ENCODE results near the gene ATP11A.

ATP11A gene

GRCh38 chr13:112803422-112803821 is 113.6 kb downstream of the ATP11A start:
- DNase-seq = no peak

- no peak for DNase-seq
Observed at GRCh38 chr13:112804374-112804773, 114.5 kb downstream of the ATP11A start.

GRCh38 chr13:112806739-112807652 is 117.2 kb downstream of the ATP11A start:
- no peak for DNase-seq

DNA sequence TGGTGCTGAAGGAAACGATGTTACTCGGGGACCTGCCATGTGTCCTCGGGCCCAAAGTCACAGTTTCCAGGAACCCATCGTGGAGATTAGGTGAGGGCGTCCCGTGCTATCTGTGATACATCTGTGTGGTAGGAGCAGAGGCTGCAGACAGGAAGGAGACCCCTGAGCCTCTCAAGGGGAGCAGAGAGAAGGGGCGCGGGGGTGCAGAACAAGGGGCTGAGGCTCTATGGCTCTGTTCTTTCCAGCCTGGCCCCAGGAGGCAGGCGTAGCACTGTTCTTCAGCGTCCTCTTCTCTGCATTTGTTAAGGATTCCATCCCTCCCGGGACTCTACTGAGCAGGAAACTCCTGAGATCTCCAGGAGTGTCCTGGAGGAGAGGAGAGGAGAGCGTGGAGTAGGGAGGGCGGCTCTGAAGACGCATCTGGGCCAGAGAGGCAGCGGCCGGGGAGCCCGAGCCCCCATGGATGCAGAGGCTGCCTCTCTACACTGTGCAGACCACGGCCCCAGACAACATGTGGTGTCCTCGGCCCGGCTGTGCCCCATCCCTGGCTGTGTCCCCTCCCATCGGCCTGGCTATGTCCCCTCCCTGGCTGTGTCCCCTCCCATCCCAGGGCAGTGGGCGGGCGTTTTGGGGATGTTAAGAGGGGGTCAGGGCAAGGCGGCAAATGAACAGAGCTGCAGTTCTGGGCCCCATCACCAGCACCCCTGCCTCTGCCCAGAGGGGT is 118.0 kb downstream of the ATP11A start:
- no peak for DNase-seq

DNA sequence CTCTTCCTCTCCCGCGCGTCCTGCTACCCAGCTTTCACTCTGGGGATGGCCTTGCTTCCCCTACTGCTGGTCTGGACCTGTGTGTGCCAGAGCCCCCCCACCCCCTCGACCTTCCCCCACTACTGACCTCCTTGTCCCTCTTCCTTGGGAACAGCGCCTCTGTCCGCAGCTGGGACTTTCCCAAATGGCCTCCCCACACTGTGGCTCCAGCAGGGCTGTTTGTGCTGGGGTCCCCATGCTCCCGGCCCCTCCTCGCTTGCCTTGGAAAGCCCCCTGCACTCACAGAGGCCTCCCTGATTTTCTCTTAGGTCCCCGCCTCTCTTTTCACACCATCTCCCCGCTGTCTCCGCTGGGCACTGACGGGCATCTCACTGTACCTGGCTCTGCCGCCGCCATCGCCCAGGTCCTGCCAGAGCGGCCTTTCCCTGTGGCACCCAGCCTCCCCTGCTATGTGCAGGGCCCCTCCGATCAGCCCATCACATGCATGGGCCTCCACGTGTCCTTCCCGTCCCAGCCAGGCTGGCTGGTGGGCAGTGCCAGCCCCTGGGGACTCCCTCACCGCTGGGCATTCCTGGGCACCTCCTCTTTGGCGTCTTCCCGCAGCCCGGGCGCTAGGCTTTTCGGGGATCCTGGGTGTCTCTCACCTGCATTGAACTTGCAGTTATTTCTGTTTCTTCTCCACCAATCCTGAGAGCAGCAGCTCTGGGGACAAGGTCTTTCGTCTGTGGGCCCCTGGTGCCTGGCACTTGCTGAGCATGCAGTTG is 118.7 kb downstream of the ATP11A start:
- DNase-seq = no peak

DNA sequence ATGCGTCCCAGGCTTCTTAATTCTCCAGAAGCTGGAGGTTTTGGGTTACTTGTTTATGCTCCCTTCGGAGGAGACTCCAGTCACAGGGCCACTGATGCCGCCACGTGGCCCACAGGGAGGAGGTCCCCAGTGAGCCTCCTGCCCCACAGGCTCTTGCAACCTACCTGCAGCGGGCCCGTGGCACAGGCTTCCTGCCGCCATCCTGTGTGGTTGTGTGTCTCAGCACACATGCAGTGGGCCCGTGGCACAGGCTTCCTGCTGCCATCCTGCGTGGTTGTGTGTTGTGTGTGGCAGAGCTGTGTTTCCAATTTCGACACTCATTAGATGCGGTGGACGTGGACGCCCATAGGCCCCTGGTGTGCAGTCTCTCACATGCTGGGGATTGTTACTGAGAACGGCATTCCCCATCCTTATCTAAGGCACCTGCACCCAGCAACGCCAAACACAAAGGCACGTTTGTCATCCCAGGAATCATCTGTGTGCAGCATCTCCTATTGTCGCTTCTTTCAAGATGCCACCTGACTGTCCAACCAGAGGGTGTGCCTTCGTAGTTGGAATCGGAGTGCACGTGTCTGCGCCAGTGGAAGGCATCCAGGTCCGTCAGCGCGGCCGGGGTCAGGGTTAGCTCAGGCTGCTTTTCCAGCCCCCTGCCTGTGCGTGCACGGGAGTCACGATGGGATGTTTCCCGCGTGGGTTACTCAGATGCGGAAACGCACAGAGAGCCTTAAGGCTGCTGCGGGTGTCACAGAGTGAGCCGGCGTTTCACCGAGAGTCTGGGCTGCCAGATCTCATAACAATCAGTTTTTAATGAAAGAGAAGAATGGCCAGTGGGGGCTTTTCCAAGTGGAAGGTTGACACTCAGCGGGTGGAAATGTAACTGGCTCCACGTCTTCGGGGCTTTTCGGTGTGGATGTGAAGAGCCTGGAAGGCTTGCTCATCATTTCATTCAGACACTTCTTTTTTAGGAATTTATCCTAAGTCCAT is 119.8 kb downstream of the ATP11A start:
- DNase-seq = no peak

DNA sequence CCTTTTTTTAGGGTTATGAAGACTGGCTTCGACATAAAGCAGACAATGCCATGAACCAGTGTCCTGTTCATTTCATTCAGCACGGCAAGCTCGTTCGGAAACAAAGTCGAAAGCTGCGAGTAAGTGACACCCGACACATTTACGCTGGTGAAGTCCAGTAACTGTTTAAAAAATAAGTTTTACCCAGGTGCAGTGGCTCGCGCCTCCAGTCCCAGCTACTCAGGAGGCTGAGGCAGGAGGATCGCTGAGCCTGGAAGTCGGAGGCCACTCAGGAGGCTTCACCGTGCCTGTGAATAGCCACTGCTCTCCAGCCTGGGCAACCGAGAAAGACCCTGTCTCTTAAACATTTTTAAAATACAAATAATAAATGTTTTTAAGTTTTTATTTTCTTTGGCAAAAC is 120.8 kb downstream of the ATP11A start:
- no peak for DNase-seq

- DNase-seq = no peak
Observed at GRCh38 chr13:112812306-112813055, 122.6 kb downstream of the ATP11A start.

- no peak for DNase-seq
Observed at GRCh38 chr13:112813552-112813951, 123.7 kb downstream of the ATP11A start.

DNA sequence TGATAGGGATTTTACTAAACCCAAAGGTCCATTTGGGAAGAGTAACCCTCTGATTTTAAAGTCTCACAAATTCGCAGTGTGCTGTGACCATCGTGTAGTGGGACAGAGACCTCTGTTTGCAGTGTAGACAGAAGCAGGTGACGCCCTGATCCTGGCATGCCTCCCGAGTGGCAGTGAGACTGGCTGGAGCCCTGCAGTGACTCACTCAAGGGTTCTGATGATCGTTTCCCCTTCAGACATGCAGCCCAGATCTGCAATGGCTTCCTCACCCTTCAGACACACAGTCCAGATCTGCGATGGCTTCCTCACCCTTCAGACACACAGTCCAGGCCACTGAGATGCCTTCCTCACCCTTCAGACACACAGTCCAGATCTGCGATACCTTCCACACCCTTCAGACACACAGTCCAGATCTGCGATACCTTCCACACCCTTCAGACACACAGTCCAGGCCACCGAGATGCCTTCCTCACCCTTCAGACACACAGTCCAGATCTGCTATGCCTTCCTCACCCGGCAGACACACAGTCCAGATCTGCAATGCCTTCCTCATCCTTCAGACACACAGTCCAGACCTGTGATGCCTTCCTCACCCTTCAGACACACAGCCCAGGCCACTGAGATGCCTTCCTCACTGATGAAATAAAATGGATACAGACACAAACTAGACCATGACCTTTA is 125.2 kb downstream of the ATP11A start:
- no peak for DNase-seq

DNA sequence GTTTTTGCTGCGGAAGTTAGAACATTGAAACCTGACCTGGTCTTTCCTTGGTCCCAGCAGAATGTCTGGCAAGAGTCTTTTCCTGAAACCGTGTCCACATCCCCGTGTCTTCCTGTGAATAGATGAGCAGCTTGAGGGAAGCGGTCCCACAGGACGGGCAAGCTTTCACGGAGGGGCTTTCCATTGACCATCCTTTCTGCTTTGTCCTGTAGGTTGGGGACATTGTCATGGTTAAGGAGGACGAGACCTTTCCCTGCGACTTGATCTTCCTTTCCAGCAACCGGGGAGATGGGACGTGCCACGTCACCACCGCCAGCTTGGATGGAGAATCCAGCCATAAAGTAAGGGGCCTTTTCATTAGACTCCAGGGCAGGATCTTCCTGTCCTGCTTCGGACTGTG is 126.0 kb downstream of the ATP11A start:
- no peak for DNase-seq

DNA sequence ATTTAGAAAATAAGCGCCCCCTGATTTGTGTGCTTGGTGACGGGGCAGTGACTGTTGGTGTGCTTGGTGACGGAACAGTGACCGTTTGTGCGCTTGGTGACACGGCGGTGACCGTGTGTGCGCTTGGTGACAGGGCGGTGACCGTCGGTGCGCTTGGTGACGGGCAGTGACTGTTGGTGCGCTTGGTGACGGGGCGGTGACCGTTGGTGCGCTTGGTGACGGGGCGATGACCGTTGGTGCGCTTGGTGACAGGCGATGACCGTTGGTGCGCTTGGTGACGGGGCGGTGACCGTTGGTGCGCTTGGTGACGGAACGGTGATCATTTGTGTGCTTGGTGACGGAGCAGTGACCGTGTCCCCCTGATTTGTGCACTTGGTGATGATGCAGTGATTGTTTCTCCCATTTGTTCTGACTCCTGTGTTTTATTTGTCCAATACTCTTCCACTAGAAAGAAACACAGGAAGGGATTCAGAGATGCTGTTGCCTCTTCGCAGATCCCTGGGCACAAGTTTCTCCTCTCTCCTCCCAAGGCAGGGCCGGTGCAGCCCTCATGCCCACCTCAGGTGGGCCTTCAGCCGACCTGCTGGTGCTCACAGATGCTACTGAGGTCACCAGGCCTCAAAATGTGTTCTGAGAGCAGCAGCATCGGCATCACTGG is 128.3 kb downstream of the ATP11A start:
- no peak for DNase-seq

GRCh38 chr13:112818698-112819045 is 128.8 kb downstream of the ATP11A start:
- no peak for DNase-seq

GRCh38 chr13:112819111-112819510 is 129.3 kb downstream of the ATP11A start:
- DNase-seq = no peak

DNA sequence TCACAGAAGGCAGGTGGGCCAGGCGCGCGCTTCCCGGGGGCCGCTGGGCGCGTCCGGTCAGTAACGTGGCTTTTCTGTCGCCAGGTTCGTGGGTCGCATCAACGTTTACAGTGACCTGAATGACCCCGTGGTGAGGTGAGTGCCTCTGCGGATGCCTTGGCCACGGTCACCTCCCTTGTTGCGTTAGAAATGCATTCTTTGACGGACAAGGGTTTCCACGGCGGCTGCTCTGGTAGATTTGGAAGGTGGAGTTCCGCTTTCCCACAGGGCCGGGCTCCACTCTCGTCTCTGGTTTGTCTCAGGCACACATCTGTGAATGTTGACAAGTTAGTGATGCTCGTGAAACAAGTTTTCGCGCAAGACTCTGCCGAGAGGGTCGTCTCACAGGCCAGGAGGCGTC is 130.0 kb downstream of the ATP11A start:
- DNase-seq = no peak

DNA sequence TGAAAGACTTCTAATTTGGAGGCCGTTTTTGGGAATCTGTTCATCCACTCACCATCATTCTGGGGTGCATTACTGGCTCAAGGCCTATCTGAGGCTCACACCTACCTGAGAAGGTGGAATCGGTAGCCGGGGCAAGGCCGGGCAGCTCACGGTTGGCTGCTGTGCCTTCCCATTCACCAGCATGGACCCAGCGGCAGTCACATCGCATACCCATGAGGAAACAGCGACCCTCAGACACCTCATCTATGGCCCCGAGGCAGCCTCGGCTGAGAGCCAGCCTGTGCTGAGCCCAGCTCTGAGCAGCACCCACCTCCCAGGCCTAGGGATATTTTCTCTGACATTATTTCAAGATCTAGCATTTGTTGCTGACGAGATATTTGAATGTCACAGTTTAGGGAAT is 130.5 kb downstream of the ATP11A start:
- no peak for DNase-seq

DNA sequence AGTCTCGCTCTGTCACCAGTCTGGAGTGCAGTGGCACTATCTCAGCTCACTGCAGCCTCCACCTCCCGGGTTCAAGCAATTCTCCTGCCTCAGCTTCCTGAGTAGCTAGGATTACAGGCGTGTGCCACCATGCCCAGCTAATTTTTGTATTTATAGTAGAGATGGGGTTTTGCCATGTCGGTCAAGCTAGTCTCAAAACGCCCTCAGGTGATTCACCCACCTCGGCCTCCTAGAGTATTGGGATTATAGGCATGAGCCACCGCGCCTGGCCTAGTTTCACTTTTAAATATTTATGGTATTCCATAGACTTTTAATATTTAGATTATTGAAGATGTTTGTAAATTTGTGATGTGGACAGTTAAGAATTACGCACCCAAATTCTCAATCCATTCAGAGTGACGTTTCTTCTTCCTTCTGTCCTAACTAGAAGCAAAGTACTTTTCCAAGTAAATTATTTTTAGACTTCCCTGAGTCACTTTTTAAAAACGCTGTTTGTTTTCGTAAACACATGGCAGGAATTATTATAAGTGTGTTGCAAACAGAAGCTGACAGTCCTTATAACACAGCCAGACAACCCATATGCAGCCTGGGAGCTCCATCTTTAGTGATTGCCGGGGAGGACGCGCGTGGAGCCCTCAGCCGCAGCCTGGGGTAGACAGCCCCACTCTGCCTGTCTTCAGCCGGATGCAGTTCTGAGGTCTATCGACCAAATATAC is 131.7 kb downstream of the ATP11A start:
- no peak for DNase-seq

DNA sequence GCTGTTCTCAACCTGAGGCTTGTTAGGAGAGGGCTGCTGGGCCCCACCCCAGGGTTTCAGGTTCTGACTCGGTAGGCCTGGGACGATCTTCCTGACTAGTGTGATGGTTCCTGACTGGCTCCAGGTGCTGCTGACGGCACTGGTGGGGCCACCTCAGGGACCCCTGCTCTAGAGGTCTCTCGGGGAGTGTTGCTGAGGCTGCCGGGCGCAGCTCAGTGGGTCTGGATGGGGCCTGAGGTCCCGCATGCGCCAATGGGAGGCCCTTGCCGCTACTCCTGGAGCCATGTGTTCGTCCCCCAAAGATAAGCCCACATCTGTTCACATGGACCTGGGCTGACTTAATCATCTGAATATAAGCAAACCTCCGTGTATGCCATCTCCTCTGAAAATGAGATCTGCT is 133.0 kb downstream of the ATP11A start:
- no peak for DNase-seq

DNA sequence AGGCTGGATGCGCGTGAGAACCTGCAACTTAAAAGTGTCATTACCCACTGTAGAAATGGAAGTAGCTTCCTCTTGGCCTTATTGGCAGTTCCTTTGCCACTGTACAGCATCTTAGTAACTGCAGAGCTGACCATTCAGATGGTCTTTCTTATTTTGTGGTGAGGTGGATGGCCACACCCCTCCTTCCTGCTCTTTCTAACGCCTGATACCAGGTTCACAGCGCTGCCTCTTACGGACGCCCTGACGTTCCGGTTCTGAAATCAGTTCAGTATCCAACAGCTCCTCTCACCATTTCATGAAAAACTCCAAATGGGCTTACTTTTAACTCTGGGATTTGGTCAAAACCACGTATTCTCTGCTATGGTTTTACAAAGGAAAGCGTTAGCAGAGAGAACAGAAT is 134.6 kb downstream of the ATP11A start:
- no peak for DNase-seq

DNA sequence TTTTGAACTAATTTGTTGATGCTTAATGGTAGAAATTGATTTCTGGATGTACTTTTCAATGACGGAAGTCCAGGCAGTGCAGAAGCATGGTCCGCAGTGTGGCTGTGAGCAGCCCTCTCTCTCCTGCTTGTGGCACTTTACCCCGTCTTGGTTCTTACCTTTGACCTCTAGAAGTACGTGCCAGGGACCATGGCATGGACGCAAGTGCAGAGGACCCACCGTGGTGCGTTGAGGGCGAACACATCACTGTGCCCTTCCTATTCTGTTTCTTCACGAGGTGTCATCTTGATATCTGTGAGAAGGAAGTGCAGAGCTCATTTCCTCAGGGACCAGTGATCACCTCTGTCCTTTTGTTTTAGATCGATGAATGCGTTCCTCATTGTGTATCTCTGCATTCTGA is 135.2 kb downstream of the ATP11A start:
- DNase-seq = no peak
